GM19397 (cell line): ENCODE data around the gene AKR1B15.
"Not testable (repeated sequence)": the region's sequence is repeated elsewhere in the genome, so short reads cannot be mapped to it uniquely, and the experiment has no call there.

Experiments
- ATAC-seq: cut with Tn5 transposase; IDR thresholded peaks from one replicate; pipeline ENCODE4 v1.9.1; 2021; ENCODE audit warnings: mild to moderate bottlenecking, moderate library complexity; ENCODE audit not compliant: unreplicated experiment

The AKR1B15 gene

DNA sequence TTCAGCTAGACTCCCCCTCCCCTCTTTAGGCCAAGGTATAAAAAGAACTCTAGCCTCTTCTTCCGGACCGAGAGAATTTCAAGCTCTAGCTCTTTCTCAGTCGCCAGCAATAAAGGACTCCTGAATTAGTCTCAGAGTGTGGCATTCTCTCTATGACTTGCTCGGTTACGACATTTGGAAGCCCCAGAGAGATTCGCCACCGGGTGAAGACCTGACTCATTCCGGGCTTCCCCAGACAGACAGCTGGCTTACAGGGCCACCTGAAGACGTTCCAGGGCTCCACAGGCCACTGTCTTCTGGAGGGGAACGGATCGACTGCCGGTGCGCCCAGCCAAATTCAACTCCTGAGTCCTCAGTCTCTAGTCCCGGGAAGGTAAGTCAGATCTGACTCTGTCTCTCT is at the start of gene AKR1B15:
Gene AKR1B15, plus strand, starts transcription at position 234 of the 400 bp plus-strand sequence. CDS start 15,510 bp downstream, outside the sequence.
- ATAC-seq: peak; percentile 91

- no peak for ATAC-seq
Observed at GRCh38 chr7:134500406-134500805, 48.5 kb upstream of the AKR1B15 start.

- ATAC-seq: no peak
Observed at GRCh38 chr7:134500982-134501381, 47.9 kb upstream of the AKR1B15 start.

GRCh38 chr7:134502463-134503371 is 46.2 kb upstream of the AKR1B15 start:
- no peak for ATAC-seq

- ATAC-seq: no peak
Observed at GRCh38 chr7:134504660-134505164, 44.2 kb upstream of the AKR1B15 start.

DNA sequence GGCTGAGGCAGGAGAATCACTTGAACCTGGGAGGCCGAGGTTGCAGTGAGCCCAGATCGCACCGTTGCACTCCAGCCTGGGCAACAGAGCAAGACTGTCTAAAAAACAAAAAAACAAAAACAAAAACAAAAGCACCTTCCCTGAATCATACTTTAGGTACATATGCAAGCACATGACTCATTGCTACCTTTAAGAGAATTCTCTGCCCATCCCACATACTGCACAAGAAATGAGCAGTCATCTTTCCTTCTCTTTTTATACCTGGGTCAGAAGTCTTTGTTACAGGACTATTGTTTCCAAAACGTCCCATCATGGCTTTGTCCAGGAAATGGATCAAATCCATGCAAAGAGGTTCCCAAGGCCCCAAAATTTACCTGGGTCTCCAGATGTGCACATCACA is 43.1 kb upstream of the AKR1B15 start:
- no peak for ATAC-seq

GRCh38 chr7:134509010-134509409 is 39.9 kb upstream of the AKR1B15 start:
- ATAC-seq: no peak

DNA sequence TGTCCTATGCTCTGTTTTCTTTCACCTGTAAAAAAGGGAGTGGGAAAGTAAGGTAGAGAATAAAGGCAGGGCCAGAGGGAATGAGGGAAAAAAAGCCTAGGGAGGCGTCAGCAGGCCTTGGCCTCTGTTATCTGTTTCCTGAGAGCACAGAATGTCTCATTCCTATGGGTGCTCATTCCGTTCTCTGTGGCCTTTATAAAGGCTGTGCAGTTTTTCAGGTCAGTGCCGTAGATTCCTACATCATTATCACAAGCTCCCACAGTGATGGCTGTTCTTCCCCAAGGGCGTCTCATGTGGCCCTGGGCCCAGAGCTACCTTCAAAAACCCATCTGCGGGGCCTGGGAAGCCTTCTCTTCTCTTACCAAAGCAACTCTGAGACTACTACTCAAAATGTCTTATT is 38.3 kb upstream of the AKR1B15 start:
- no peak for ATAC-seq

GRCh38 chr7:134512271-134512670 is 36.6 kb upstream of the AKR1B15 start:
- no peak for ATAC-seq

DNA sequence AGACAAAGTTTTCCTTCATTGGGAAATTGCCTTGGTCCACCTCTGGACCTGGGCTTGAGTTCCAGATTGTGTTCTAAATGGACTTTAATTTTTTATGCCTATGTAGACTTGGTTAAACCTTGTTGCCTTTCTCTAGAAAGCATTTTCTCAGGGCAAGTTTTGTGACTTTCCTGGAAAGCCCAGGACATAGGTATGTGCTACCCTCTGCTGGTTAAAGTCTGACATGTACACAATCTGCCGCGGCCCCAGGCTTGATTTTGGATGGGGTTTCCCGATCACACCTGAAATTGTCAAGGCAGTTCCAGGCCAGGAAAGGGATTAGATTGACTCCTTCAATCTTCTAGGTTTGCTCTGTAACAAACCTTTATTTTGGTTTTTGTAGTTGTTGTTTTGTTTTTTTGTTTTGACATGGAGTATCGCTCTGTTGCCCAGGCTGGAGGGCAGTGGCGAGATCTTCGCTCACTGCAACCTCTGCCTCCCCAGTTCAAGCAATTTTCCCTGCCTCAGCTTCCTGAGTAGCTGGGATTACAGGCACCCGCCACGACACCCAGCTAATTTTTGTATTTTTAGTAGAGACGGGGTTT is 35.6 kb upstream of the AKR1B15 start:
- no peak for ATAC-seq

GRCh38 chr7:134514106-134514505 is 34.8 kb upstream of the AKR1B15 start:
- ATAC-seq: no peak

GRCh38 chr7:134514663-134515062 is 34.2 kb upstream of the AKR1B15 start:
- ATAC-seq: no peak

GRCh38 chr7:134515569-134516468 is 33.1 kb upstream of the AKR1B15 start:
- no peak for ATAC-seq

DNA sequence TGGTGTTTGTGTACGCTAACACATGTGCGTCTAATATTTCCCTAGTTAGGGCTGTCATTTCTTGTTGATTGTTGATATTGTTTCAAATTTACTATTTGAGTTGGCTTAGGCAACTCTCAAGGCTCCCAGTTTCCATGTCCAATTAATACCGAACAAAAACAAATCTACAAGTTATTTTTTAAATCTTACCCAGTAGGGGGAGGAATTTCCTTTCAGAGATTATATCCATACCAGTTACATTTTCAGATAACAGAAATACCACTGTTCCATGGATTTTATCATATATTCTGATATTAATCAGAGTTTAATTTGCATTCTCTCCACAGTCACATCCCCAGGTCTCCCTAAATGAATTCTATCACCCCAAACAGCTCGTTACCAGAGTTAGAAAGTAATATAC is 28.8 kb upstream of the AKR1B15 start:
- ATAC-seq: no peak

GRCh38 chr7:134522601-134523000 is 26.3 kb upstream of the AKR1B15 start:
- no peak for ATAC-seq

DNA sequence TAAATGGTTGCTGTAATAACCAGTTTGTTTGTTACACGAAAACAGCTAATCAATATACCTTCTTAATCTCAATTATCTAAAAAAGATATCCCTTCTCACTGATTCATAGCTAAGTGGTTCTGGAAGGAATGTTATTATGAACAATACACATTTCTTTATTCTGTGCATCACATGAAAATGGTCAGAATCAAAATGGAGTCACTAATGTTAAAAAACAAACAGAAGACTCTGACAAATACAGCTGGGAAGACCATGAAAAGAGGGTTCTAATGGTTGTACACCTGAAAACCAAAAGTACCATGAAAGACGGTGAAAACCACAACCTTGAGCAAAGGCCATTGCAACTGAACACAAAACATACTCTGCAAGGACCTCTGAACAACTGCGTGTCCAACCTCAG is 23.5 kb upstream of the AKR1B15 start:
- not testable (repeated sequence) for ATAC-seq

- not testable (repeated sequence) for ATAC-seq
Observed at GRCh38 chr7:134526552-134527248, 22.2 kb upstream of the AKR1B15 start.

DNA sequence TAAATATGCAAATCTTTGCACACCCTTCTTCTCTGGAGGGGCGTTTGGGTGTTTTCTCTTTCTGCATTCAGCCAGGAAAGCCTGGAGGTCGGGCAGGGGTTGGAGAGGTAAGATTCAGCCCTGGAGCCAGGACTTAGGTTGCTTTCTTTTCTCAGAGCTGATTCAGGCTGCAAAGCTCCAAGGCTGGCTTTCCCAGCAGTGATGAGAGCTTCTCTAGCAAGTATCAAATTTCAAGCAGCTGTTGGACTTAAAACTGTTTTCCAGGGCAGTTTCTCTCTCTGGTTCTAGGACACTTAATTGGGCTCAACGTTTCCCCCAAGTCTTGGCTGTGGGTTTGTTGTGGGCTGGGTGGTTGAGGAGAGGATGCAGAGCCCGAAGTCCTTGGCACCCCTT is 20.9 kb upstream of the AKR1B15 start:
- ATAC-seq: no peak

DNA sequence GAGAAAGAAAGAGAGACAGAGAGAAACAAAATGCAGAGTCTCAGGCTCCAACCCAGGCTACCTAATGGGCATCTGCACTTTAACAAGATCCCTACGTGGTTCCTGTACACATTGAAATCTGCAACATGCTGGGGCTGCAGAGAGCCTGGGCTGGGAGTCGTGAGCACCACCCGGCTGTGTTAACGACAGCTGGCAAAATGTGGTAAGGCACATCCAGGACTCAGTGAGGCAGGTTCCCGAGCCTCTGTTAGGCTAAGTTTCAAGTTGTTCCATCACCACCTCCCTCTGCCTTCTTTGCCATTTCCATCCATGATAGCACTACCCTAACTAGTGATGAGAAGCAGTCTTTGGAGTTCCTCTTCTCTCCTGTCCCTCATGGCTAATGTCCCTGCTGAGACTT is 20.2 kb upstream of the AKR1B15 start:
- no peak for ATAC-seq

- no peak for ATAC-seq
Observed at GRCh38 chr7:134530460-134530859, 18.4 kb upstream of the AKR1B15 start.
